ENCODE data around the gene GPC6. TPM values are rescaled to one million over a fixed set of nuclear protein-coding genes. Genes with fewer than 3 reads are reported as not detected.

GPC6 gene
- total RNA-seq, 1 donor from 2014 or later, result 50.3 TPM

GRCh38 chr13:93767180-93767916 lies 540.7 kb downstream of the GPC6 start:
- Mint-ChIP-seq H3K27me3 (no peaks in the 10 kb centered on the region), H3K36me3 (ENCODE audit: insufficient read depth) (peaks cover 10% of the 10 kb centered on the region), H3K27ac (no peak overlapping the region), H3K4me1 (ENCODE audit: low read depth) (peaks cover 34% of the 10 kb centered on the region), H3K9me3 (ENCODE audit: low read depth) (peaks cover 11% of the 10 kb centered on the region), H3K4me3 (ENCODE audit: low read depth) (no peak overlapping the region)
- TF ChIP-seq, protein P1, sequence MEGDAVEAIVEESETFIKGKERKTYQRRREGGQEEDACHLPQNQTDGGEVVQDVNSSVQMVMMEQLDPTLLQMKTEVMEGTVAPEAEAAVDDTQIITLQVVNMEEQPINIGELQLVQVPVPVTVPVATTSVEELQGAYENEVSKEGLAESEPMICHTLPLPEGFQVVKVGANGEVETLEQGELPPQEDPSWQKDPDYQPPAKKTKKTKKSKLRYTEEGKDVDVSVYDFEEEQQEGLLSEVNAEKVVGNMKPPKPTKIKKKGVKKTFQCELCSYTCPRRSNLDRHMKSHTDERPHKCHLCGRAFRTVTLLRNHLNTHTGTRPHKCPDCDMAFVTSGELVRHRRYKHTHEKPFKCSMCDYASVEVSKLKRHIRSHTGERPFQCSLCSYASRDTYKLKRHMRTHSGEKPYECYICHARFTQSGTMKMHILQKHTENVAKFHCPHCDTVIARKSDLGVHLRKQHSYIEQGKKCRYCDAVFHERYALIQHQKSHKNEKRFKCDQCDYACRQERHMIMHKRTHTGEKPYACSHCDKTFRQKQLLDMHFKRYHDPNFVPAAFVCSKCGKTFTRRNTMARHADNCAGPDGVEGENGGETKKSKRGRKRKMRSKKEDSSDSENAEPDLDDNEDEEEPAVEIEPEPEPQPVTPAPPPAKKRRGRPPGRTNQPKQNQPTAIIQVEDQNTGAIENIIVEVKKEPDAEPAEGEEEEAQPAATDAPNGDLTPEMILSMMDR (IDR thresholded peaks at IDR 0.05; ENCODE audit: unreplicated experiment), result no peak
- no peak for DNase-seq (ENCODE audit: low spot score, unreplicated experiment)

DNA sequence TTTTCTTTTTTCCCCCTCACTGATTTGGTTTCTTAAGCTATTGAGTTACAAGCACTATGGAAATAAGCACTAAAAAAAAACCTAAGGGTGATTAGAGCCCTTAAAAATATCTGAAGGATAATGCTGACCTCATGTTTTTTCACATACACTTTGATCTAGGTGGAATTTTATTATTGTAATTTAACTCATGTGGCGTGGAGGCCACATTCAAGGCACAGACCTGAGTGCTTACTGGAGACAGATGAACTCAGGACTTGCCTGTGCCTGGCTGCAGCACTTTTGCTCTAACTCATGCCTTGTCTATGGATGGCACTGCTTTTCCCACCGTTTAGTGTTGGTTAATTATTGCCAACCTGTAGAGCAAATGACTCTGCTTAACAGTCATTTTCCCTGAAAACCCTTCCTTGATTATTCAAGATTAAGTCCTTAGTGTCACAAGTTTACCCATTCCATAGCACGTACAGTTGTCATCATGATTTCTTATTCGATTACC lies 541.4 kb downstream of the GPC6 start:
- Mint-ChIP-seq H3K27me3 (no peaks in the 10 kb centered on the region), H3K4me3 (ENCODE audit: low read depth) (no peak overlapping the region), H3K36me3 (ENCODE audit: insufficient read depth) (peaks cover 6% of the 10 kb centered on the region), H3K4me1 (ENCODE audit: low read depth) (peaks cover 32% of the 10 kb centered on the region), H3K27ac (peak overlapping the region; percentile 63), H3K9me3 (ENCODE audit: low read depth) (peaks cover 5% of the 10 kb centered on the region)
- no peak for DNase-seq (ENCODE audit: low spot score, unreplicated experiment)
- TF ChIP-seq, protein P1 (IDR thresholded peaks at IDR 0.05; ENCODE audit: unreplicated experiment), result no peak

DNA sequence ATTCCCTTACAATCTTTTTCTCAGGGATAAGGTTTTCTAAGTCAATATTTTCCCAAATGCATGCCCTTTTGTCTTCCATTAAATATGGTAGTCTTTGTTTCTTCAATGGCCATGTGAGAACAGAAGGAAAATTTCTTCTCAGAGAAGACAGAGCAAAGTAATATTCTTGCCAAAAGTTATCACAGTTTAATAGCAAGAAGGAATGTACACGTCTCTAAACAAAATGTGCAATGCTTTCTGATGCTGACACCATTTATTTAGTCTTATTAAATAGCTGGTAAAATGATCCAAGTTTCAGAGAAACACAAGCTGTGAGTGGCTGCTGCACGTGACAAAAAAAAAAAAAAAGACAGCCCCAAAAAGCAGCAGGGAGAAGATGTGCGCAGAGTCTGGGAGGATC lies 542.5 kb downstream of the GPC6 start:
- Mint-ChIP-seq H3K4me3 (ENCODE audit: low read depth) (no peak overlapping the region), H3K27me3 (no peaks in the 10 kb centered on the region), H3K36me3 (ENCODE audit: insufficient read depth) (peaks cover 1% of the 10 kb centered on the region), H3K9me3 (ENCODE audit: low read depth) (no peaks in the 10 kb centered on the region), H3K27ac (no peak overlapping the region), H3K4me1 (ENCODE audit: low read depth) (peaks cover 32% of the 10 kb centered on the region)
- TF ChIP-seq, protein P1 (IDR thresholded peaks at IDR 0.05; ENCODE audit: unreplicated experiment), result no peak
- no peak for DNase-seq (ENCODE audit: low spot score, unreplicated experiment)

DNA sequence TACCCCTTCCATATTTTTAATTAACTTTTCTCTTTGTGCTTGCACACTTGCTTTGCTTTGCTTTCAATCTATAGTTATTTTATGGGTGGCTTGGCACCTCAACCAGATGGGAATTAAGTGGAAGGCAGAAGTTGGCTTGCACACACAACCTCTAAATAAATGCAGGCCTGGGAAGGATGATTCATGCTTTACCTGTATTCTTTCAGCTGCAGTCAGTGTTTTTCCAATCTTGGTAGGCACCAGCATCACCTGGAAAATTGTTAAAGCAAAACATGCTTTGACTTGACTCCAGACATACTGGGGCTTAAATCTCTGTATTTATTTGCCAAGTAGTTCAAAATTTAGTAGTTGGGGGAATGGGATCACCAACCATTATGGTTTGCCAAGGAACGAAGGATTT lies 543.0 kb downstream of the GPC6 start:
- Mint-ChIP-seq H3K9me3 (ENCODE audit: low read depth) (no peaks in the 10 kb centered on the region), H3K4me1 (ENCODE audit: low read depth) (peaks cover 32% of the 10 kb centered on the region), H3K27ac (no peak overlapping the region), H3K27me3 (no peaks in the 10 kb centered on the region), H3K4me3 (ENCODE audit: low read depth) (no peak overlapping the region), H3K36me3 (ENCODE audit: insufficient read depth) (no peaks in the 10 kb centered on the region)
- DNase-seq (ENCODE audit: low spot score, unreplicated experiment), result no peak
- TF ChIP-seq, protein P1 (IDR thresholded peaks at IDR 0.05; ENCODE audit: unreplicated experiment), result no peak

DNA sequence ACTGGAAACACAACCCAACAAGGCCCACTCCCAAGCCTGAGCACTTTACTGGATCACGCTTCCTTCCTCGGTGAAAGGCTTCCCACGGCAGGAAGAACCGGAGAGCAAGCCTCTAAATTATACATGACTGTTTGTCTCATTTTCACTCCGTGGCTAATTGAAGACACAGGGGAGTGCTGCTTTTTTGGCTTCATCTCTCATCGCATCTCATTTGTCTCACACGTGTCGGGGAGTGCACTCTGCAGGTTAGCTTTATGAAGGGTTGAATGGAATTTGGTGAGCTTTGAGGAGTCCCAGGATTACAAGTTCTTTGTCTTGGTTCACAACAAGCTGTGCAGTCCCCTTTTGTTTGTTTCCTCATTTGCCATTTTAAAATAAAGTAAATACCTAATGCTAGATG lies 544.6 kb downstream of the GPC6 start:
- Mint-ChIP-seq H3K27ac (no peak overlapping the region), H3K4me3 (ENCODE audit: low read depth) (no peak overlapping the region), H3K9me3 (ENCODE audit: low read depth) (no peaks in the 10 kb centered on the region), H3K27me3 (no peaks in the 10 kb centered on the region), H3K36me3 (ENCODE audit: insufficient read depth) (no peaks in the 10 kb centered on the region), H3K4me1 (ENCODE audit: low read depth) (peaks cover 36% of the 10 kb centered on the region)
- TF ChIP-seq, protein P1 (IDR thresholded peaks at IDR 0.05; ENCODE audit: unreplicated experiment), result no peak
- no peak for DNase-seq (ENCODE audit: low spot score, unreplicated experiment)

Measured in progenitor cell of endocrine pancreas (in vitro differentiated cells).